Endometrial microvascular endothelial cells (primary cell): ENCODE results near the gene SLC5A6. TPM values are rescaled to one million over a fixed set of nuclear protein-coding genes. Genes with fewer than 3 reads are reported as not detected.

ENCODE experiments used
- in situ Hi-C: cut with HindIII; loops from 2 replicates; pipeline ENCODE4 v1.10.0; 2017; ENCODE audit warnings: low sequenced_read_pairs, low pct_unique_long_range_greater_than_20kb; ENCODE audit errors: inconsistent ontology term
- total RNA-seq: library from RNA; depleted of rRNA; stranded (reverse); fragments of >200 nt; gene quantifications from one replicate; pipeline ENCODE4 v1.2.3, GENCODE V29; 2015; ENCODE audit errors: inconsistent ontology term

SLC5A6 gene
- total RNA-seq = 80.6 TPM

- in situ Hi-C loops = no loop called here
Measured at GRCh38 chr2:27211943-27212625, at the start of gene SLC5A6, which contains the start of gene ATRAID. Gene SLC5A6 (minus strand): TSS chr2:27212268. CDS start chr2:27207650, 4,618 bp downstream. Gene ATRAID (plus strand): TSS chr2:27212041. CDS start chr2:27212369, 328 bp downstream.

- in situ Hi-C loops = no loop called here
Measured at GRCh38 chr2:27261241-27261925, 49.3 kb upstream of the SLC5A6 start.

- in situ Hi-C loops = no loop called here
Measured at GRCh38 chr2:27258051-27258450, 46.0 kb upstream of the SLC5A6 start.

GRCh38 chr2:27256855-27257454 lies 44.9 kb upstream of the SLC5A6 start:
- in situ Hi-C loops = no loop called here

GRCh38 chr2:27255660-27256059 lies 43.6 kb upstream of the SLC5A6 start:
- in situ Hi-C loops = no loop called here

- in situ Hi-C loops = no loop called here
Measured at GRCh38 chr2:27255187-27255586, 43.1 kb upstream of the SLC5A6 start.

- in situ Hi-C loops = no loop called here
Measured at GRCh38 chr2:27251766-27252165, 39.7 kb upstream of the SLC5A6 start.

- in situ Hi-C loops = no loop called here
Measured at GRCh38 chr2:27250652-27251379, 38.7 kb upstream of the SLC5A6 start.

DNA sequence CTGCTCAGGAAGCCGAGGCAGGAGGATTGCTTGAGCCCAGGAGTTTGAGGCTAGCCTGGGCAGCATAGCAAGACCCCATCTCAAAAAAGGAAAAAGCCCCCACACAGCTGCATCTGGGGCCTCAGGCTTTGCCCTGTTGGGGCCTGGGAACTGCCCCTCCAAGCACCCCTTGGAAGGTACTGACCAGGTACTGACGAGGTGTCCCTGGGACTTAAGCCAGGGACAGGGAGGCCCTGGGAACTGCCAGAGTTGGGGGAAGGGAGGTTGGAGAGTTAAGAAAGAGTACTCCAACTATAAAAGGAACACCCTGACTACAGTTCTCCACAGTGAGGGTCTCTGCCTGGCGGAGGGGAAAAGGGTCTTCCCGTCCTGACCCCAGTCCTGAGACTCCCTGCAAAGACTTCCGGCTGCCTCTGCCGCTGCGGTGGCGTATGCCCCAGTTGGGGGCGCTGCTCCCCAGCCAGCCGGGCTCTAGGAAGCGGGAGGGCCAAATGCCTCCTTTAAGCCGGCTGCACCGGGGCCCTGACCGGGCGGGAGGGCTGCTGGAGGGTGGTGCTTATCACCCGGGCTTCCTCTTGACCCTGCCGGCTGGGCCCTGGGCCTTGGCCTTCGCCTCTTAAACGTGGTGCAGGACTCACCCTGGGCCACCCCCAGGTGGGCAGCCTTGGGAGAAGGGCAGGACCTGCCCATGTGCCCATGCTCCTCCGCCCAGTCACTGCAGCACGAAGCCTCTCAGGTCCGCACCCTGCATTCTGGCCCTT lies 38.0 kb upstream of the SLC5A6 start:
- in situ Hi-C loops = no loop called here

DNA sequence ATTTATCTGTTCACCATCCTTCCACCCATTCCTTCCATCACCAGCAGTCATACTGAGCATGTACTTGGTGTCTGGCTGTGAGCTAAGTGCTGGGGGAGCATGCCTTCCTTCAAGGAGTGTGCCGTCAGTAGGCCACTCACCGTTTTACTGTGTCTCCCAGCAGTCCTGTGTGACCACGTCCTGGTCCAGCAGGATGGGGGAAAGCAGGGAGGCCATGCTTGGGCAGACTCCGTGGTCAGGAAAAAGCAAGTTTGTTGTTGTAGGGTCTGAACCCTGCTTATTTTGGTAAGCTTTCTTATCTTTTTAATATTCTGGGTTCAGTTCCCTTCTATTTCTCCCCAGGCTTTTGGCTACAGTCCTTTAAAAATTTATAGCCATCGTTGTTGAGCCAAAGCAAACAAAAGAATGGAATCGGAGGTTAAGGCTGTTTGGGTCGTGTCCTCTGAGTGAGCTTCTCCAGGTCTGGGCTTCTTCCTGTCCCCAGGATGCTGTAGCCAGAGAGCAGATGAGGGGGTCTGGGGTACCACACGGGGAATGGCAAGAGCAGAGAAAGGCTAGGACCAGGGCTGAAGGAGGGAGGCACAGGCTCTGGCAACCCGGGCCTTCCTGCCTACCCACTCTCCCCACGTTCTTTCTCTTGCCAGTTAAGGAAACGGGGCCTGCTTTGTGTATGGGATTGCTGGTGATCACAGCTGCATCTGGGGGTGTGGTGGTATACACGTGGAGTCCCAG lies 37.3 kb upstream of the SLC5A6 start:
- in situ Hi-C loops = no loop called here

DNA sequence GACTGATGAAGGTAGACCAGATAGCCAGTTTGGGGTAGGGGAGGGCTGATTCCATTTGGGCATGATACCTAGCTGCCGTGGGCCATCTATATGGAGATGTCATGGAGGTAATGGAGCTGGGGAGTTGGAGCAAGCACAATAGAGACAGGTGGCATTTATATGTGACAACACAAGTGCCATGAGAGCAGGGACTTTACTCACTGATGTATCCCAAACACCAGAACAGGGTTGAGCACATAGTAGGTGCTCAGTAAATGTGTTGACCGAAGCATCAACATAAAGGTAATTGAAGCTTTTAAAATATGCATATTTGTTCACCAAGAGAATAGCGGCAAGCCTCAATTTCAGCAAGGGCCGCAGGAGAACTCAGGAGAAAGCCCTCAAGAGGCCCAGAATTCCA lies 35.8 kb upstream of the SLC5A6 start:
- in situ Hi-C loops = no loop called here

DNA sequence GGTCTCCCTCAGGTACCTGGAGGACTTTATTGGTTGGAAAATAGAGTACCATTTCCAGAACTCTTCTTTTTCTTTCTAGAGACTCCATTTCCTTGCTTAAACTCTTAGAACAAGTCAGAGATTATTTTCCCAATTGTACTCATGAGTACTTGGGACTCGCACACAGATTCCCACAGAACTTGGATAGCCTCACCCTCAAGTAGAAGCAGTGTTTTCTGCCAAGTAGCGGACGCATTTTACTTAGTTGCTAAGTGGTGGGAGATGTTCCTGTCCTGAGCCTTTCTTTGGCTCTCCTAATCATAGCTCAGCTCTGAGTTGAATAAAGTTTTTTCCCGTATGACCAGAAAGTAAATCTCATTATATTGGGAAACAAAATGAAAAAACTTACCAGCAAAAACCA lies 33.6 kb upstream of the SLC5A6 start:
- in situ Hi-C loops = no loop called here

DNA sequence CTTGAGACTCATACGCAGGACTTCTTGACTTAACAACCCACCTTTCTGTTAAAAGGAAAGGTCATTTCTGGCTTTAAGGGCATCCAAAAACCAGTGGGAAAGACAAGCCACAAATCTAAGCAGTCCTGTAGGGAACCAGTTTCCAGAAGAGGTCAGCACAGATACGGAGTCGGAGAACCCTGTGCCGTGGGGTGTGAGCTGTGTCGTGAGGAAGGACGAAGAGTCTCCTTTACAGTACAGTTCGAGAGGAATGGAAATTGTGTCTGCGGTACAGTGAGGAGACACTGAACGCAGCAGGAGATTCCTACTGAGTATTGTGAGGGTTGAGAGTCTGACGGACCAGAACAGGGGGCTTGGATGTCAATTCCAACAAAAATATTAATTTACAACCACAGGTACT lies 33.0 kb upstream of the SLC5A6 start:
- in situ Hi-C loops = no loop called here

GRCh38 chr2:27243391-27244130 lies 31.5 kb upstream of the SLC5A6 start:
- in situ Hi-C loops = no loop called here

DNA sequence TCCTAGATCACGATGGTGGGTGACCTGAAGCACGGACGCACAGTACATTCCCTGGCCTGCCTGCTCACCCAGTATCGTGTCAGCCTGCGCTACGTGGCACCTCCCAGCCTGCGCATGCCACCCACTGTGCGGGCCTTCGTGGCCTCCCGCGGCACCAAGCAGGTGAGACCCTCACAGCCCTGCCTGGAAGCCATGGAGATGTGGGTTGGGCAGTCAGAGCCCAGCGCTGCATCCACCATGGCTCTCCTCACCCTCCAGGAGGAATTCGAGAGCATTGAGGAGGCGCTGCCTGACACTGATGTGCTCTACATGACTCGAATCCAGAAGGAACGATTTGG lies 30.5 kb upstream of the SLC5A6 start:
- in situ Hi-C loops = no loop called here

GRCh38 chr2:27241761-27242613 lies 29.9 kb upstream of the SLC5A6 start:
- in situ Hi-C loops = no loop called here

- in situ Hi-C loops = no loop called here
Measured at GRCh38 chr2:27240406-27240805, 28.3 kb upstream of the SLC5A6 start.
